Colonic mucosa (tissue), 4 donors: ENCODE results near the gene CCDC180. TPM values are rescaled to one million over a fixed set of nuclear protein-coding genes. Genes with fewer than 3 reads are reported as not detected.

Experiments used
- DNase-seq: peaks from one replicate; pipeline ENCODE4 v3.0.0-alpha.2; 2020
- H3K27ac ChIP-seq: fragments of 200-600 bp; one replicate; pipeline ENCODE4 v1.8.0; 2021
- H3K27me3 ChIP-seq: fragments of 200-600 bp; one replicate; pipeline ENCODE4 v1.8.0; 2021
- H3K36me3 ChIP-seq: fragments of 200-600 bp; one replicate; pipeline ENCODE4 v1.8.0; 2021
- H3K4me1 ChIP-seq: fragments of 200-600 bp; one replicate; pipeline ENCODE4 v1.8.0; 2021; ENCODE audit warnings: mild to moderate bottlenecking
- H3K4me3 ChIP-seq: fragments of 200-600 bp; one replicate; pipeline ENCODE4 v1.8.0; 2021
- H3K9ac ChIP-seq, 2 donors: one replicate each; pipeline ENCODE4 v1.7.0; 2013; ENCODE audit warnings: control low read depth in 2 of 2, low read depth in 2 of 2, low read length in 2 of 2
- H3K9me3 ChIP-seq: fragments of 200-600 bp; one replicate; pipeline ENCODE4 v1.8.0; 2021
- CTCF ChIP-seq: fragments of 200-600 bp; IDR thresholded peaks from one replicate; pipeline ENCODE4 v1.8.0; 2022; ENCODE audit warnings: antibody characterized with exemption, mild to moderate bottlenecking
- intact Hi-C: fragments of 100-400 bp; cut with DNase I; formaldehyde crosslinking; loops from one replicate; pipeline ENCODE4 v1.14.1; 2022
- total RNA-seq, 2 donors: library from RNA; stranded (reverse); fragmentation: NEBNext Ultra II Directional in 1 of 2; extraction: Animal tissue kit (Norgen Biotek cat#: 25700) in 1 of 2; gene quantifications; one replicate each; pipeline ENCODE4 v1.2.1, GENCODE V29; 2021
- donor health status: healthy.
- donor health status: DM: no; HTN: no; CAD: no.
- donor health status: DM: no; HTN: no; CAD: no.

The CCDC180 gene
- total RNA-seq, 2 donors from 2014 or later, result 0.67 to 1.5 TPM

GRCh38 chr9:97314503-97314902 lies 7.0 kb downstream of the CCDC180 start:
- Histone ChIP-seq H3K4me3 (no peak overlapping the region), H3K9ac (no peak overlapping the region), H3K27ac (no peak overlapping the region), H3K9me3 (no peaks in the 10 kb centered on the region), H3K27me3 (no peaks in the 10 kb centered on the region), H3K4me1 (no peaks in the 10 kb centered on the region), H3K36me3 (no peaks in the 10 kb centered on the region)
- no peak for TF ChIP-seq CTCF
- DNase-seq, result no peak
- intact Hi-C loops, result no loop called here

GRCh38 chr9:97315550-97315949 lies 8.1 kb downstream of the CCDC180 start:
- intact Hi-C loops, result no loop called here
- Histone ChIP-seq H3K4me1 (no peaks in the 10 kb centered on the region), H3K27ac (no peak overlapping the region), H3K9me3 (no peaks in the 10 kb centered on the region), H3K4me3 (no peak overlapping the region), H3K9ac (no peak overlapping the region), H3K36me3 (no peaks in the 10 kb centered on the region), H3K27me3 (no peaks in the 10 kb centered on the region)
- no peak for DNase-seq
- TF ChIP-seq CTCF, result no peak

GRCh38 chr9:97316904-97317303 lies 9.4 kb downstream of the CCDC180 start:
- intact Hi-C loops, result no loop called here
- H3K27ac ChIP-seq, result no peak overlapping the region
- H3K9me3 ChIP-seq, result no peaks in the 10 kb centered on the region
- DNase-seq, result no peak
- no peaks in the 10 kb centered on the region for H3K4me1 ChIP-seq
- no peak for TF ChIP-seq CTCF
- no peaks in the 10 kb centered on the region for H3K36me3 ChIP-seq
- H3K27me3 ChIP-seq, result no peaks in the 10 kb centered on the region
- no peak overlapping the region for H3K4me3 ChIP-seq
- no peak overlapping the region for H3K9ac ChIP-seq

GRCh38 chr9:97318433-97318832 lies 11.0 kb downstream of the CCDC180 start:
- no peak for TF ChIP-seq CTCF
- DNase-seq, result no peak
- intact Hi-C loops, result no loop called here
- Histone ChIP-seq H3K4me1 (no peaks in the 10 kb centered on the region), H3K27me3 (no peaks in the 10 kb centered on the region), H3K9ac (no peak overlapping the region), H3K36me3 (no peaks in the 10 kb centered on the region), H3K9me3 (no peaks in the 10 kb centered on the region), H3K27ac (no peak overlapping the region), H3K4me3 (no peak overlapping the region)

GRCh38 chr9:97319395-97319794 lies 11.9 kb downstream of the CCDC180 start:
- intact Hi-C loops, result no loop called here

More at GRCh38 chr9:97319395-97319794, 11.9 kb downstream of the CCDC180 start:
- no peak overlapping the region for H3K4me3 ChIP-seq
- no peak for DNase-seq
- no peaks in the 10 kb centered on the region for H3K9me3 ChIP-seq
- no peak overlapping the region for H3K27ac ChIP-seq
- H3K4me1 ChIP-seq, result no peaks in the 10 kb centered on the region
- H3K36me3 ChIP-seq, result no peaks in the 10 kb centered on the region
- H3K9ac ChIP-seq, result no peak overlapping the region
- no peaks in the 10 kb centered on the region for H3K27me3 ChIP-seq
- TF ChIP-seq CTCF, result no peak
